GM12874 (cell line): ENCODE measurements around the gene ESRRA.

ENCODE experiments used
- CTCF ChIP-seq: IDR thresholded peaks from 2 replicates; pipeline ENCODE4 v1.5.1; 2011; ENCODE audit warnings: low read depth, mild to moderate bottlenecking, control low read depth, low read length, moderate library complexity; ENCODE audit not compliant: insufficient read depth

The ESRRA gene

GRCh38 chr11:64262271-64263002 is 42.9 kb upstream of the ESRRA start:
- TF ChIP-seq CTCF, result no peak

GRCh38 chr11:64263021-64263946 is 42.0 kb upstream of the ESRRA start:
- TF ChIP-seq CTCF, result no peak

GRCh38 chr11:64263947-64264317 is 41.4 kb upstream of the ESRRA start:
- TF ChIP-seq CTCF, result no peak

DNA sequence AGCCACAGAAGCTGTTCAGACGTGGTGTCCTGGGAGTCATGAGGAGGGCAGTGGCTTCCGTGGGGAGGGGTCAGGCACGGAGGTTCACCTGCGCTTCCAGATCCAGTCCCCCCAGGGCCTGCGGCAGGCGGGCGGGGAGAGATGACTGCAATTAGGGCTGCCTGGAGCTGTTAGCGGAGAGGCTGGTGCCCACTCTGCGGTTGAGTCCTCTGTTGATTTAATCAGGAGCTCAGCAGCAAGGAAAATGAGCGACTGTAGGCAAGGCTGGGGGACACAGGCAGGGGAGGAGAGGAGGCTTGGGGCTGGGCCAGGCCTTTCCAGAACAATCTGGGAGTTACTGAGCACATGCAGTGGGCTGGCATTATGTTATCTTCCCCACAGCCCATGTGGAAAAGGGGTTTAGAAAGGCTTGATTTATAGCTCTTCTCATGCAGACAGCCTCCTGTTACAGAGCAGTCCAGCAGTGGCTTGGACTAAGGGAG is 40.9 kb upstream of the ESRRA start:
- no peak for TF ChIP-seq CTCF

- no peak for TF ChIP-seq CTCF
These were observed 39.9 kb upstream of the ESRRA start for GRCh38 chr11:64265176-64266160.

GRCh38 chr11:64266339-64266738 is 39.0 kb upstream of the ESRRA start:
- TF ChIP-seq CTCF, result no peak
